ENCODE results near the gene MACROH2A1.

- TF ChIP-seq CTCF (IDR thresholded peaks at IDR 0.05) (no peak), POLR2A (IDR thresholded peaks at IDR 0.05) (no peak)
Observed at GRCh38 chr5:135397084-135397483, 1.9 kb downstream of the MACROH2A1 start.
